CD4-positive, alpha-beta memory T cell (primary cell): ENCODE results near the gene CTNNA2. TPM values are rescaled to one million over a fixed set of nuclear protein-coding genes. Genes with fewer than 3 reads are reported as not detected.

ENCODE experiments used
- CTCF ChIA-PET: fragments of 350-600 bp; sonication (Branson Sonifier 250); formaldehyde crosslinking; loops from one replicate; lab custom pipeline; 2021; ENCODE audit warnings: inconsistent platforms; ENCODE audit not compliant: partially characterized antibody; lab: Charles Lee
- POLR2A ChIA-PET: fragments of 350-600 bp; sonication (Branson Sonifier 250); formaldehyde crosslinking; loops from one replicate; lab custom pipeline; 2021; ENCODE audit not compliant: partially characterized antibody; lab: Charles Lee
- DNase-seq, 5 donors: peaks; one replicate each; pipeline versions ENCODE4 v3.0.0 to v3.0.0-alpha.2; 2020 to 2022; ENCODE audit warnings: mixed read lengths in 1 of 5
- H3K27ac ChIP-seq: one replicate; pipeline ENCODE4 v1.7.0; 2013; ENCODE audit warnings: low read depth, low read length
- H3K27me3 ChIP-seq: 2 replicates; pipeline ENCODE4 v1.7.0; 2013; ENCODE audit warnings: mild to moderate bottlenecking, low read length, moderate library complexity; ENCODE audit not compliant: insufficient read depth
- H3K36me3 ChIP-seq: 2 replicates; pipeline ENCODE4 v1.7.0; 2013; ENCODE audit warnings: mild to moderate bottlenecking, low read length, moderate library complexity; ENCODE audit not compliant: insufficient read depth
- H3K4me1 ChIP-seq: 2 replicates; pipeline ENCODE4 v1.7.0; 2013; ENCODE audit warnings: mild to moderate bottlenecking, low read length, moderate library complexity; ENCODE audit not compliant: insufficient read depth
- H3K4me3 ChIP-seq, 2 donors: one replicate each; pipeline ENCODE4 v1.7.0; 2013; ENCODE audit warnings: low read length in 2 of 2, mild to moderate bottlenecking in 1 of 2
- H3K9me3 ChIP-seq, 2 donors: one replicate each; pipeline ENCODE4 v1.7.0; 2013; ENCODE audit warnings: low read length in 2 of 2, control low read depth in 1 of 2; ENCODE audit not compliant: control insufficient read depth in 1 of 2
- H3K27ac Mint-ChIP-seq, 7 donors: one replicate each; pipeline ENCODE4 v1.8.0; 2020 to 2021; ENCODE audit warnings: mixed read lengths in 7 of 7, mild to moderate bottlenecking in 6 of 7, inconsistent platforms in 3 of 7, moderate library complexity in 3 of 7
- H3K27me3 Mint-ChIP-seq, 2 donors: one replicate each; pipeline ENCODE4 v1.8.0; 2020 to 2021; ENCODE audit warnings: mixed read lengths in 2 of 2
- H3K36me3 Mint-ChIP-seq, 2 donors: one replicate each; pipeline ENCODE4 v1.8.0; 2020 to 2021; ENCODE audit warnings: mixed read lengths in 2 of 2, inconsistent platforms in 1 of 2, mild to moderate bottlenecking in 1 of 2
- H3K4me1 Mint-ChIP-seq, 4 donors: one replicate each; pipeline ENCODE4 v1.8.0; 2020 to 2021; ENCODE audit warnings: mixed read lengths in 4 of 4, mild to moderate bottlenecking in 1 of 4
- H3K4me3 Mint-ChIP-seq, 8 donors: one replicate each; pipeline ENCODE4 v1.8.0; 2020 to 2021; ENCODE audit warnings: mixed read lengths in 8 of 8, mild to moderate bottlenecking in 7 of 8, moderate library complexity in 6 of 8, inconsistent platforms in 3 of 8
- H3K9me3 Mint-ChIP-seq, 8 donors: one replicate each; pipeline ENCODE4 v1.8.0; 2020 to 2021; ENCODE audit warnings: mixed read lengths in 8 of 8, mild to moderate bottlenecking in 5 of 8, inconsistent platforms in 3 of 8, moderate library complexity in 1 of 8
- intact Hi-C: fragments of 100-400 bp; cut with micrococcal nuclease; formaldehyde crosslinking; loops from one replicate; pipeline ENCODE4 v1.15.1; 2023
- polyA plus RNA-seq, 2 donors: library from polyadenylated mRNA; unstranded; fragments of 300-500 nt; fragmentation: Illumina TruSeq; gene quantifications; one replicate each; pipeline ENCODE4 v1.2.3, GENCODE V29; 2021
- total RNA-seq, 2 experiments: library from RNA; stranded (reverse); gene quantifications; one replicate each; pipeline ENCODE4 v1.2.3, GENCODE V29; 2021

Gene CTNNA2
- total and polyA plus RNA-seq, 4 experiments from 2014 or later: not detected

DNA sequence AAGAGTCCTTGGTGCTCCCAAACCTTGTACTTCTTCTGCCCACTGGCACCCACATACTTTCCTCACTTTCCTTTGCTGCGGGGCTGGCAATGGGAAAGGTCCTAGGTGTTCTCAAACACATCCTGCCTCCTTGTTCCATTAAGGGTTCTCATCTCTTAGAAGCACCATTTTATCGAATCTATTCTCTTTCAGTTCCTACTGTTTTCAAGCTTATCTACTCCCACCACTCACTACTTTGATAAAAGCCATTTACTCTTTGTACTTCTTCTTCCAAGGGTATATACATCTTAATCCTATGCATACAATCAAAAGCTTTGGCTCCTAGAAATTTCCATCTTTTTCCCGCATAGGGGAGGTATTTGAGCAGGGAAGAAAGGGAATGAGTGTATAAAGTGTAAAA, 868.8 kb downstream of the CTNNA2 start:
- H3K9me3 Mint-ChIP-seq: peaks cover 2 to 18% (median 8%) of the 10 kb centered on the region in 8 donors
- Histone ChIP-seq H3K4me3 (no peak overlapping the region), H3K27me3 (no peaks in the 10 kb centered on the region), H3K4me1 (no peaks in the 10 kb centered on the region), H3K27ac (no peak overlapping the region), H3K9me3 (no peaks in the 10 kb centered on the region), H3K36me3 (no peaks in the 10 kb centered on the region)
- H3K36me3 Mint-ChIP-seq: no peaks in the 10 kb centered on the region
- H3K27me3 Mint-ChIP-seq: no peaks in the 10 kb centered on the region
- intact Hi-C loops: no loop called here
- H3K4me1 Mint-ChIP-seq: no peaks in the 10 kb centered on the region
- H3K4me3 Mint-ChIP-seq: no peak overlapping the region
- no peak for DNase-seq
- ChIA-PET POLR2A (no interaction called here), CTCF (no interaction called here)
- no peak overlapping the region for H3K27ac Mint-ChIP-seq

DNA sequence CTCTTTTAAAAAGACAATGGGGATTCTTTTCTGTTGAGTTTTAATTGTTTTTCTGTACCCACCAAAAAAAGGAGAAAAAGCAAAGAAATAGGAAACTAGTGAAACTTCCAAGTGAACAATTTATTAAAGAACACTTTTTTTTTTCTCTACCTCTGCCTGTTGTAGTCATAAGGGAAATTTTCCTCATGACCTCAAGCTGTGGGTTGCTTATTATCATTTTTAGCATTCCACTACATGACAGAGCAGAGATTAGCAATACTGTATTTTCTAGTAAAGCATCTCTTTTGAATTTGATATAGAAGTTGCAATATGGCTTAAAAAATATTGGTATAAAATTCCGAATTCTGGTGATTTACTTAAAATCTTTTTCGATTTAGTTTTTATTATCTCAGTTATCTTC, 879.6 kb downstream of the CTNNA2 start:
- H3K4me3 ChIP-seq: no peak overlapping the region
- intact Hi-C loops: no loop called here
- POLR2A ChIA-PET: no interaction called here
- H3K9me3 ChIP-seq: no peaks in the 10 kb centered on the region
- no peaks in the 10 kb centered on the region for H3K27me3 ChIP-seq
- Mint-ChIP-seq H3K4me3 (no peak overlapping the region), H3K4me1 (no peaks in the 10 kb centered on the region), H3K27ac (no peak overlapping the region), H3K27me3 (no peaks in the 10 kb centered on the region), H3K9me3 (peaks cover 0 to 13% (median 1%) of the 10 kb centered on the region in 8 donors), H3K36me3 (no peaks in the 10 kb centered on the region)
- no peaks in the 10 kb centered on the region for H3K4me1 ChIP-seq
- H3K27ac ChIP-seq: no peak overlapping the region
- no peaks in the 10 kb centered on the region for H3K36me3 ChIP-seq
- CTCF ChIA-PET: no interaction called here
- DNase-seq: no peak

DNA sequence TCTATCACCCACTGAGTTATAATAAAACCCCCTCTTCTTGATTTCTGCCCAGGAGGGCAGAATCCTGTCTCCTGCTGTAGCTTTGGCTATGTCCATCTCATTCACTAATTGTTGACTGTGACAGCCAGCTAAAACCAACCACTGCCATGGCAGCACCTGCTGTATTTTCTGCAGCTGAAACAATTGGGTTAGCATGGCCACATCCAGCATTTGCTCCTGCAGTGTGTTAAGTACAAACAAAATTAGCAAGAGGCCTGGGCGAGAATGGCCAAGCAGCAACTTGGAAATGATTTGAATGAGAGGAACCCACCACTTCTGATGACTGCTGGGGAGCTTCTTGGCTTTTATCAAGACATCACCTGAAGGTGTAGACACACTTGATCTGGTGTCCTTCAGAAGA, 881.1 kb downstream of the CTNNA2 start:
- Mint-ChIP-seq H3K36me3 (no peaks in the 10 kb centered on the region), H3K27me3 (no peaks in the 10 kb centered on the region), H3K9me3 (peaks cover 0 to 8% (median 4%) of the 10 kb centered on the region in 8 donors), H3K4me1 (no peaks in the 10 kb centered on the region), H3K27ac (no peak overlapping the region), H3K4me3 (no peak overlapping the region)
- no peaks in the 10 kb centered on the region for H3K27me3 ChIP-seq
- ChIA-PET CTCF (no interaction called here), POLR2A (no interaction called here)
- intact Hi-C loops: no loop called here
- no peaks in the 10 kb centered on the region for H3K9me3 ChIP-seq
- H3K4me3 ChIP-seq: no peak overlapping the region
- no peak overlapping the region for H3K27ac ChIP-seq
- H3K36me3 ChIP-seq: no peaks in the 10 kb centered on the region
- no peak for DNase-seq
- no peaks in the 10 kb centered on the region for H3K4me1 ChIP-seq

DNA sequence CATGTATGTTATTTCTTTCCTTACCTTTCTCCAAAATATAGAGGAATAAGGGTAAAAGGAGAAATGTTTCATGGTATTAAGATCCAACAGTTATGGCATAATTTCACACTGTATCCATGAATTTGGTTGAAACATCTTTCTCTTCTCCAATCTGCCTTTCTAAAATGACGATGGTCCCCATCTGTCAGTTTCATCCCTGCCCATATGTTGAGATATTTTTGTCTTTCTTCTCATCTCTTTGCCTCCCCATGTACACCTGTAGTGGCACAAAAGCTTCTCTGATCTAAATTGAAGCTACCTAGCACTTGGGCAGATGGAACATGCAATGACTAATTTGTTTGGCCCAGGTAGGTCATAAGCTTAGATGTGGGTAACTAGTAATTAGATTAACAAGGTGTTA, 882.4 kb downstream of the CTNNA2 start:
- H3K4me3 Mint-ChIP-seq: no peak overlapping the region

GRCh38 chr2:80396276-80396675, 883.4 kb downstream of the CTNNA2 start:
- DNase-seq: no peak
- no peak overlapping the region for H3K4me3 ChIP-seq
- H3K4me1 Mint-ChIP-seq: no peaks in the 10 kb centered on the region
- H3K36me3 Mint-ChIP-seq: no peaks in the 10 kb centered on the region
- H3K27me3 ChIP-seq: no peaks in the 10 kb centered on the region
- H3K36me3 ChIP-seq: no peaks in the 10 kb centered on the region
- H3K27me3 Mint-ChIP-seq: no peaks in the 10 kb centered on the region
- CTCF ChIA-PET: interaction anchor here (0.6 kb wide), 1 partner anchor 99 kb away, joined by 3 read pairs; no protein-coding TSS in a partner anchor
- H3K4me3 Mint-ChIP-seq: no peak overlapping the region
- peaks cover 0 to 3% of the 10 kb centered on the region in 2 donors for H3K9me3 ChIP-seq
- H3K27ac Mint-ChIP-seq: no peak overlapping the region
- H3K9me3 Mint-ChIP-seq: peaks cover 3 to 12% (median 8%) of the 10 kb centered on the region in 8 donors
- POLR2A ChIA-PET: no interaction called here
- no peak overlapping the region for H3K27ac ChIP-seq
- intact Hi-C loops: no loop called here
- H3K4me1 ChIP-seq: no peaks in the 10 kb centered on the region

More for the DNA sequence above, 882.4 kb downstream of the CTNNA2 start:
- no peaks in the 10 kb centered on the region for H3K4me1 ChIP-seq
- DNase-seq: no peak
- Mint-ChIP-seq H3K9me3 (peaks cover 3 to 8% (median 6%) of the 10 kb centered on the region in 8 donors), H3K27me3 (no peaks in the 10 kb centered on the region), H3K4me1 (no peaks in the 10 kb centered on the region), H3K27ac (no peak overlapping the region), H3K36me3 (no peaks in the 10 kb centered on the region)
- intact Hi-C loops: no loop called here
- ChIA-PET POLR2A (no interaction called here), CTCF (no interaction called here)
- no peaks in the 10 kb centered on the region for H3K27me3 ChIP-seq
- H3K27ac ChIP-seq: no peak overlapping the region
- H3K4me3 ChIP-seq: no peak overlapping the region
- no peaks in the 10 kb centered on the region for H3K36me3 ChIP-seq
- H3K9me3 ChIP-seq: peaks cover 0 to 3% of the 10 kb centered on the region in 2 donors

DNA sequence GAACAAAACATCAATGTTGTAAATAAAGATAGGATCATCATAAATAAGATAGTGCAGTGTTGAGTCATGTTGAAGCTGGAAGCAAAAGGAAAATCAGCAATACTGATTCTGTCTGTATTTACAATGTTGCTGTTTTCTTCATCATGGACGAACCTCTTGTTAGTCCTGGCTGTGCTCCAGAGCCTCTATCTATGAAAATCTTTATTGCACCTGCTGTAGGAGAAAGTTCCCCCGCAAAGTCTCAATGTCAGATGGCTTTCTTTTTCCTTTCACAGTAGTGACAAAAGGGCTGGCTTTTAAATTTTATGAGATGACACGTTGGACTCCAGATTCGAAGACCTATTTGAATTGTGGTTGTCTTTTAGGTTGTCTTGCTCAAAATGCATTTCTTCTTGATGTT, 890.2 kb downstream of the CTNNA2 start:
- no peaks in the 10 kb centered on the region for H3K4me1 Mint-ChIP-seq
- H3K27ac Mint-ChIP-seq: no peak overlapping the region
- H3K27ac ChIP-seq: no peak overlapping the region
- no peak for DNase-seq
- H3K27me3 Mint-ChIP-seq: no peaks in the 10 kb centered on the region
- no peak overlapping the region for H3K4me3 Mint-ChIP-seq
- H3K36me3 ChIP-seq: no peaks in the 10 kb centered on the region
- H3K4me3 ChIP-seq: no peak overlapping the region
- CTCF ChIA-PET: no interaction called here
- no peaks in the 10 kb centered on the region for H3K36me3 Mint-ChIP-seq
- intact Hi-C loops: no loop called here
- no peaks in the 10 kb centered on the region for H3K4me1 ChIP-seq
- no peaks in the 10 kb centered on the region for H3K27me3 ChIP-seq
- POLR2A ChIA-PET: no interaction called here
- H3K9me3 ChIP-seq: peaks cover 0 to 3% of the 10 kb centered on the region in 2 donors
- H3K9me3 Mint-ChIP-seq: peaks cover 2 to 24% (median 14%) of the 10 kb centered on the region in 8 donors

- ChIA-PET POLR2A (no interaction called here), CTCF (no interaction called here)
- peaks cover 0 to 16% (median 7%) of the 10 kb centered on the region in 8 donors for H3K9me3 Mint-ChIP-seq
- Histone ChIP-seq H3K27ac (no peak overlapping the region), H3K4me3 (no peak overlapping the region), H3K27me3 (no peaks in the 10 kb centered on the region), H3K36me3 (no peaks in the 10 kb centered on the region), H3K9me3 (no peaks in the 10 kb centered on the region), H3K4me1 (no peaks in the 10 kb centered on the region)
- no peak for DNase-seq
- no peaks in the 10 kb centered on the region for H3K36me3 Mint-ChIP-seq
- no peaks in the 10 kb centered on the region for H3K27me3 Mint-ChIP-seq
- intact Hi-C loops: no loop called here
- no peak overlapping the region for H3K27ac Mint-ChIP-seq
- H3K4me1 Mint-ChIP-seq: no peaks in the 10 kb centered on the region
- H3K4me3 Mint-ChIP-seq: no peak overlapping the region
Observed at GRCh38 chr2:80407377-80407776, 894.5 kb downstream of the CTNNA2 start.

DNA sequence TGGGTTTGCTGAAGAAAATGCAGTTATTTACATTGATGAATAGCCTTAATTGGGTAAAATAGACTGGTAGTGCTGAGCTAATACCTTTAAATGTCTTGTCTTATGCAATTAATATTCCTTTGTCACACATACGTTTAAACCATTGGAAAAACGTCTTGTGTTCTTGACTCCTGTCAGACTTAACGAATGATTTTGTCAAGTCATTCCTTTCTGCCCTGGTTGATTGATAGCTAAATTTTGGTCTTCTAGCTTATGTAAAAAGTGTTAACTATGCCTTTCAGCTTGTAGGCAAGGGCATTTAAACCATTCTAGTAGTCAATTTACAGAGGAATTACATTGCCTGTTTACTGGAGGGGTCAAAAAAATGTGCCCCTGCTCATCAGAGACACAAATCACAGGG, 897.5 kb downstream of the CTNNA2 start:
- Histone ChIP-seq H3K4me1 (no peaks in the 10 kb centered on the region), H3K4me3 (no peak overlapping the region), H3K27ac (no peak overlapping the region), H3K9me3 (no peaks in the 10 kb centered on the region), H3K27me3 (no peaks in the 10 kb centered on the region), H3K36me3 (no peaks in the 10 kb centered on the region)
- H3K27ac Mint-ChIP-seq: no peak overlapping the region
- H3K4me3 Mint-ChIP-seq: no peak overlapping the region
- CTCF ChIA-PET: no interaction called here
- no peaks in the 10 kb centered on the region for H3K36me3 Mint-ChIP-seq
- peaks cover 0 to 31% (median 11%) of the 10 kb centered on the region in 8 donors for H3K9me3 Mint-ChIP-seq
- POLR2A ChIA-PET: no interaction called here
- intact Hi-C loops: no loop called here
- no peaks in the 10 kb centered on the region for H3K27me3 Mint-ChIP-seq
- H3K4me1 Mint-ChIP-seq: no peaks in the 10 kb centered on the region
- no peak for DNase-seq
